ENCODE measurements around the gene RARRES2. TPM values are rescaled to one million over a fixed set of nuclear protein-coding genes. Genes with fewer than 3 reads are reported as not detected.

RARRES2 gene
- total RNA-seq, 1 experiment from 2014 or later: 60.9 TPM

- Mint-ChIP-seq H3K27ac (no peak overlapping the region), H3K27me3 (ENCODE audit: low read depth) (peaks cover 1% of the 10 kb centered on the region; the same call in 1 of the 2 replicates), H3K9me3 (peaks cover 4 to 7% of the 10 kb centered on the region in 2 experiments; a peak in 3 of 5 replicates), H3K36me3 (ENCODE audit: insufficient read depth in 1 of 3, low read depth in 3 of 3) (peaks cover 0 to 4% (median 0%) of the 10 kb centered on the region in 3 experiments; a peak in 1 of 7 replicates), H3K4me1 (peaks cover 17 to 27% of the 10 kb centered on the region in 2 experiments), H3K4me3 (no peak overlapping the region)
- Histone ChIP-seq H3K18ac (ENCODE audit: insufficient read length, low read depth, low read length) (no peak overlapping the region), H3K23ac (ENCODE audit: insufficient read length, low read depth, low read length) (no peak overlapping the region), H3K4me2 (ENCODE audit: insufficient read depth, insufficient read length, low read length) (no peak overlapping the region), H2BK15ac (ENCODE audit: low read depth, low read length) (no peak overlapping the region), H4K20me1 (ENCODE audit: control insufficient read depth, insufficient read depth, insufficient read length) (no peaks in the 10 kb centered on the region), H2BK120ac (ENCODE audit: low read depth, low read length, poor library complexity, severe bottlenecking) (no peak overlapping the region), H3K4ac (ENCODE audit: low read depth, low read length) (no peak overlapping the region), H2BK20ac (ENCODE audit: low read depth, low read length, poor library complexity, severe bottlenecking) (no peak overlapping the region), H3K79me1 (ENCODE audit: insufficient read depth, low read depth, low read length, poor library complexity, severe bottlenecking) (no peaks in the 10 kb centered on the region), H2BK12ac (ENCODE audit: insufficient read length, low read depth, low read length) (no peak overlapping the region), H3K23me2 (ENCODE audit: insufficient read length, low read depth, low read length, poor library complexity, severe bottlenecking) (no peaks in the 10 kb centered on the region), H4K5ac (ENCODE audit: insufficient read length, low read depth, low read length) (no peak overlapping the region), H4K8ac (replicated peaks; ENCODE audit: insufficient read length, low read depth, low read length) (no peak overlapping the region), H3K14ac (ENCODE audit: insufficient read depth, low read length) (no peak overlapping the region), H3K9me3 (ENCODE audit: control insufficient read depth, low read depth, low read length) (no peaks in the 10 kb centered on the region), H3K4me1 (ENCODE audit: insufficient read depth, low read length) (0 out of 2 replicates have a peak, but pooled peaks cover 3% of the 10 kb centered on the region), H3K56ac (ENCODE audit: insufficient read length, low read depth, low read length) (no peak overlapping the region), H3K27ac (ENCODE audit: insufficient read length, low read depth, low read length) (no peak overlapping the region), H3T11ph (ENCODE audit: low read length) (no peak overlapping the region), H4K91ac (ENCODE audit: insufficient read length, low read depth, low read length) (no peak overlapping the region), H3K9ac (ENCODE audit: extremely low read depth, insufficient read length, low read length) (no peak overlapping the region), H2AK5ac (ENCODE audit: insufficient read length, low read length) (no peak overlapping the region), H3K27me3 (ENCODE audit: insufficient read depth, low read length) (no peaks in the 10 kb centered on the region), H2BK5ac (ENCODE audit: insufficient read length, low read length) (no peak overlapping the region), H2AFZ (ENCODE audit: low read length) (no peak overlapping the region), H3K79me2 (ENCODE audit: insufficient read depth, low read length) (no peaks in the 10 kb centered on the region)
- WGBS (ENCODE audit: extremely low coverage, insufficient read length, low lambda C conversion rate): no CpG with 5 or more reads among the region's 9 CpGs
- no peak for TF ChIP-seq CTCF (conservative IDR thresholded peaks at IDR 0.05)
- DNase-seq: no peak
These were observed 15.8 kb upstream of the RARRES2 start for GRCh38 chr7:150357270-150357669.
